Measurements from ENCODE around the gene OR6C4. TPM values are rescaled to one million over a fixed set of nuclear protein-coding genes. Genes with fewer than 3 reads are reported as not detected.
"Not testable (repeated sequence)": the region's sequence is repeated elsewhere in the genome, so short reads cannot be mapped to it uniquely, and the experiment has no call there.

Gene OR6C4
- not detected in 2 replicates for total RNA-seq

DNA sequence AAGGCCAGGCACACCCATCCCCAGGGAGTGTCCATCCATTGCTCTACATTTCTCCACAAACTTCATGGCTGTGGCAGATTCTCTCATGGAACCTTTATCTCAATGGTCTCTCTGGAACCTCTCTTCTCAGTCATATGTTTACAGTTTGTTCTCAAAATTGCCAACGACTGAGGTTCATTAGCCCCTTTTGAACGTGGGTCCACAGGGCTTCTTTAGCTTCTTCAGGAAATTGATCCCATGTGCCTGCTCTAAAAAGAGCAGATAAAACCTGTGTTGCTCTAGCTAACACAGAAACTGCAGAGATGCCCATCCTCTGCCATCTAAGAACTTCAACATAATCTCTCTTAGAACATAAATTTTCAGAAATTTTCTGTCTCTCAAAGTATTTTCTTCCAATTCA is at the start of gene OR6C4:
Gene OR6C4, plus strand, starts transcription at position 301 of the 400 bp plus-strand sequence. CDS start 1,625 bp downstream, outside the sequence.
- ChIA-PET POLR2A (no interaction called here), CTCF (no interaction called here)
- Mint-ChIP-seq H3K9me3 (no peaks in the 10 kb centered on the region), H3K27me3 (peaks cover 20% of the 10 kb centered on the region), H3K36me3 (ENCODE audit: low read depth) (no peaks in the 10 kb centered on the region), H3K4me3 (no peak within 1 kb of the TSS), H3K27ac (no peak within 1 kb of the TSS), H3K4me1 (no peaks in the 10 kb centered on the region)
- DNase-seq (no peak), ATAC-seq (ENCODE audit: low read depth) (no peak)
- no peak for TF ChIP-seq CTCF (IDR thresholded peaks at IDR 0.05)
- intact Hi-C loops (cut with micrococcal nuclease) = no loop called here

- CTCF ChIA-PET = no interaction called here
- POLR2A ChIA-PET = no interaction called here
- Mint-ChIP-seq H3K4me3 (no peak overlapping the region), H3K36me3 (ENCODE audit: low read depth) (no peaks in the 10 kb centered on the region), H3K27ac (no peak overlapping the region), H3K27me3 (peaks cover 2% of the 10 kb centered on the region), H3K4me1 (peaks cover 11% of the 10 kb centered on the region), H3K9me3 (no peaks in the 10 kb centered on the region)
- intact Hi-C loops (cut with micrococcal nuclease) = no loop called here
- no peak for ATAC-seq (ENCODE audit: low read depth)
- no peak for DNase-seq
- no peak for TF ChIP-seq CTCF (IDR thresholded peaks at IDR 0.05)
Measured at GRCh38 chr12:55499810-55500252, 49.6 kb upstream of the OR6C4 start.

- no peak overlapping the region for H3K27ac Mint-ChIP-seq
- H3K4me1 Mint-ChIP-seq = peaks cover 11% of the 10 kb centered on the region
- ChIA-PET CTCF (no interaction called here), POLR2A (no interaction called here)
- H3K27me3 Mint-ChIP-seq = no peaks in the 10 kb centered on the region
- intact Hi-C loops (cut with micrococcal nuclease) = no loop called here
- no peaks in the 10 kb centered on the region for H3K9me3 Mint-ChIP-seq
- H3K36me3 Mint-ChIP-seq (ENCODE audit: low read depth) = no peaks in the 10 kb centered on the region
- H3K4me3 Mint-ChIP-seq = no peak overlapping the region
- no peak for TF ChIP-seq CTCF (IDR thresholded peaks at IDR 0.05)
- ATAC-seq (ENCODE audit: low read depth) (no peak), DNase-seq (no peak)
Measured at GRCh38 chr12:55501601-55502000, 47.8 kb upstream of the OR6C4 start.

DNA sequence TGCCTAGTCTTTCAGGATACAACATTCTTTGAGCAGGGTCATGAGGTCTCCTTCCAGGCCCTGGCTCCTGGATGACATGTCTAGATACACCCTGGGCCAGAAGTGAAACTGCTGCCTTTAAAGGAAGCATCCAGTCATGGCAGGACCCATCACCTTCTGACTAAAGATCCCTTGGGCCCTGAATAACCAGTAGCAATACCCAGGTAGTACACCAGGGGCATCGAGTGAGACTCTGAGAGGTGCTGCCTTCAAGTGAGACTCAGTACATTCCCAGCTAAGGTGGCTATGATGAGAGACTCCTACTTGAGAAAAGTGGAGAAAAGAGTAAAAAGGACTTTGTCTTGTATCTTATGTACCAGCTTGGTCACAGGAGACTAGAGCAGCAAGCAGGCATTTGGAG is 33.7 kb upstream of the OR6C4 start:
- Mint-ChIP-seq H3K36me3 (ENCODE audit: low read depth) (no peaks in the 10 kb centered on the region), H3K27ac (no peak overlapping the region), H3K4me1 (no peaks in the 10 kb centered on the region), H3K27me3 (peaks cover 20% of the 10 kb centered on the region), H3K4me3 (no peak overlapping the region), H3K9me3 (peaks cover 4% of the 10 kb centered on the region)
- ChIA-PET POLR2A (no interaction called here), CTCF (no interaction called here)
- DNase-seq (no peak), ATAC-seq (ENCODE audit: low read depth) (peak; percentile 14)
- no peak for TF ChIP-seq CTCF (IDR thresholded peaks at IDR 0.05)
- intact Hi-C loops (cut with micrococcal nuclease) = no loop called here

DNA sequence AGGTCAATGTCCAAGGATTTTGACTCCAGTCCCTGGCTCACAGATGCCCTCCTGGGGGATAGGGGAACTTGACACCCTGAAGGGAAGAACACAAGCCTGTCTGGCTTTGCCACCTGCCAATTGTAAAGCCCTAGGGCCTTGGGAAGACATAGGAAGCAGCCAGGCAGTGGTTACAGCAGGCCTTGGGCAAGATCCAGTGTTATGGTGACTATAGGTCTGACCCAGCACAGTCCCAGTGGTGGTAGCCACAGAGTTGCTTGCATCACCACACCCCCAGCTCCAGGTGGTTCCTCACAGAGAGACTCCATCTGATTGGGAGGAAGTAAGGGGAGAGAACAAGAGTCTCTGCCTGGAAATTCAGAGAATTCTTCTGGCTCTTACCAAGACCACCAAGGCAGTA is 33.0 kb upstream of the OR6C4 start:
- H3K36me3 Mint-ChIP-seq (ENCODE audit: low read depth) = no peaks in the 10 kb centered on the region
- DNase-seq = no peak
- POLR2A ChIA-PET = no interaction called here
- TF ChIP-seq CTCF (IDR thresholded peaks at IDR 0.05) = no peak
- no peak for ATAC-seq (ENCODE audit: low read depth)
- peaks cover 4% of the 10 kb centered on the region for H3K9me3 Mint-ChIP-seq
- H3K27me3 Mint-ChIP-seq = peaks cover 20% of the 10 kb centered on the region
- H3K4me3 Mint-ChIP-seq = no peak overlapping the region
- no peaks in the 10 kb centered on the region for H3K4me1 Mint-ChIP-seq
- intact Hi-C loops (cut with micrococcal nuclease) = no loop called here
- H3K27ac Mint-ChIP-seq = no peak overlapping the region
- CTCF ChIA-PET = no interaction called here

DNA sequence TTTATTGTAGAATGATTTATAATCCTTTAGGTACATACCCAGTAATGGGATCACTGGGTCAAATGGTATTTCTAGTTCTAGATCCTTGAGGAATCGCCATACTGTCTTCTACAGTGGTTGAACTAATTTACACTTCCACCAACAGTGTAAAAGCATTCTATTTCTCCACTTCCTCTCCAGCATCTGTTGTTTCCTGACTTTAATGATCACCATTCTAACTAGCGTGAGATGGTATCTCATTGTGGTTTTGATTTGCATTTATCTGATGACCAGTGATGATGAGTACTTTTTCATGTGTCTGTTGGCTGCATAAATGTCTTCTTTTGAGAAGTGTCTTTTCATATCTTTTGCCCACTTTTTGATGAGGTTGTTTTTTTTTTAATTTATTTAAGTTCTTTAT is 1.2 kb upstream of the OR6C4 start:
- CTCF ChIA-PET; ATAC-seq (ENCODE audit: low read depth); POLR2A ChIA-PET; H3K27ac Mint-ChIP-seq; DNase-seq; H3K4me3 Mint-ChIP-seq; intact Hi-C loops (cut with micrococcal nuclease); H3K36me3 Mint-ChIP-seq (ENCODE audit: low read depth); H3K9me3 Mint-ChIP-seq; H3K4me1 Mint-ChIP-seq: not testable (repeated sequence)
- peaks cover 18% of the 10 kb centered on the region for H3K27me3 Mint-ChIP-seq

Measured in activated B cell treated with CpG ODN at 0.5 μM for 24 hours (primary cell).